ENCODE measurements around the gene WDR6.

WDR6 gene

DNA sequence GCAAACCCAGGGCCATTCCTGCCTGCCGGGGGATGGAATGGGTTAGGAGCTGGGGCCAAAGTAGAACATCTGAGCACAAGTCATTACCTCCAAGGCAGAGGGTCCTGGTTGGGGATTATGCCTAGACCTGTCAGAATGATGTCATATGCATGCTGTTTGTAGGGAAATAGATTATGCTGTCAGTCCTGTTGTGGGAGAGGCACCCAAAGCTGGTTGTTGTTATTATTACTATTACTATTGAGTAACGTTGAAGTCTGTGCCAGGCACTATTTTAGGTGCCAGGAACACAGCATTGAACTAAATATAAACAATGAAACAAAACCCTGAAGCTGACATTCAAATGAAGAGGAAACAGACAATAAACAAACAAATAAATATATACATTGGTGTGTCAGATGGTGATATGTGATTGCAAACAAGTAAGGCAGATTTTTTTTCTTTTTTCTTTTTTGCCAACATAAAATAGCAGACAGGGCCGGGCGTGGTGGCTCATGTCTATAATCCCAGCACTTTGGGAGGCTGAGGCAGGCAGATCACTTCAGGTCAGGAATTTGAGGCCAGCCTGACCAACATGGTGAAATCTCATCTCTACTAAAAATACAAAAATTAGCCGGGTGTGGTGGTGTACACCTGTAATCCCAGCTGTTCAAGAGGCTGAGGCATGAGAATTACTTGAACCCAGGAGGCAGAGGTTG lies 15.2 kb upstream of the WDR6 start:
- no peak for DNase-seq (ENCODE audit: low read depth)
- peak overlapping the region; percentile 82; the same call in 1 of the 2 replicates for H3K4me3 ChIP-seq (ENCODE audit: low read depth, low read length)
- TF ChIP-seq, protein P1, sequence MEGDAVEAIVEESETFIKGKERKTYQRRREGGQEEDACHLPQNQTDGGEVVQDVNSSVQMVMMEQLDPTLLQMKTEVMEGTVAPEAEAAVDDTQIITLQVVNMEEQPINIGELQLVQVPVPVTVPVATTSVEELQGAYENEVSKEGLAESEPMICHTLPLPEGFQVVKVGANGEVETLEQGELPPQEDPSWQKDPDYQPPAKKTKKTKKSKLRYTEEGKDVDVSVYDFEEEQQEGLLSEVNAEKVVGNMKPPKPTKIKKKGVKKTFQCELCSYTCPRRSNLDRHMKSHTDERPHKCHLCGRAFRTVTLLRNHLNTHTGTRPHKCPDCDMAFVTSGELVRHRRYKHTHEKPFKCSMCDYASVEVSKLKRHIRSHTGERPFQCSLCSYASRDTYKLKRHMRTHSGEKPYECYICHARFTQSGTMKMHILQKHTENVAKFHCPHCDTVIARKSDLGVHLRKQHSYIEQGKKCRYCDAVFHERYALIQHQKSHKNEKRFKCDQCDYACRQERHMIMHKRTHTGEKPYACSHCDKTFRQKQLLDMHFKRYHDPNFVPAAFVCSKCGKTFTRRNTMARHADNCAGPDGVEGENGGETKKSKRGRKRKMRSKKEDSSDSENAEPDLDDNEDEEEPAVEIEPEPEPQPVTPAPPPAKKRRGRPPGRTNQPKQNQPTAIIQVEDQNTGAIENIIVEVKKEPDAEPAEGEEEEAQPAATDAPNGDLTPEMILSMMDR (IDR thresholded peaks at IDR 0.05; ENCODE audit: insufficient read depth, low read depth, low read length, missing control alignments): no peak

DNA sequence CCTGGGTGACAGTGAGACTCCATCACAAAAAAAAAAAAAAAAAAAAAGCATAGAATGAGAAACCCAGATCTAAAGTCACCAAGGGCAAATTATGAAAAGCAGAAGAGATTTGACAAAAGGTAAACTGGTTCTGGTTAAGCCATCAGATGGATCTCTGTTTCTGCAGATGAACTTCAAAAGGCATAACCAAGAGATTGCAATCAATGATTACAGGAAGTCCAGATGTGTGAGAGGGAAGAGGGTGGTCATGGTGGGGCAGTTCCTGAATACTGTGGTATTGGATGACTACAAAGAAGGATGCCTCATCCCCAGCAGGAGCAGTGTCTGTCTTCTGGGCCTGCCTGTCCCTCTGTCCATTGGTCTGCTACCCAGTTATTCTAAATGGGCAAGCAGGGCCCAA lies 13.4 kb upstream of the WDR6 start:
- DNase-seq (ENCODE audit: low read depth): no peak
- TF ChIP-seq, protein P1 (IDR thresholded peaks at IDR 0.05; ENCODE audit: insufficient read depth, low read depth, low read length, missing control alignments): no peak
- no peak overlapping the region for H3K4me3 ChIP-seq (ENCODE audit: low read depth, low read length)

DNA sequence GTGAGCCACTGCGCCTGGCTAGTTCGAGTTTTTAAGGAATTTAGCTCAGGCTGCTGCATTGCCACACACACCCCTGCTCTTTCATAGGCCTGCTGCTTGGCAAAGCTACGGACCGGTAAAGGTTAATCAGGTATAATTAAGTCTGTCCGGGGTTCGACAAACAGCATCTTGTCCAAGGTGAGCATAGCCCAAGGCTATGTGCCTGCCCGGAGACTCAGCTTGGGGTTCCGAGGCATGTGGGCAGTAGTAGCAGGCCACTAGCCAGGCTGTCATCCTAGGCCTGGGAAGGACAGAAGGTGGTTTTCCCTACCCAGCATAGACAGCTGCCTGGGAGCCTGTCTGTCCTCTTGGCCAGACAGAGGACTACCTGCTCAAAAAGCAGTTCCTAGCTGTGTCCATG lies 10.6 kb upstream of the WDR6 start:
- no peak overlapping the region for H3K4me3 ChIP-seq (ENCODE audit: low read depth, low read length)
- DNase-seq (ENCODE audit: low read depth): no peak
- TF ChIP-seq, protein P1 (IDR thresholded peaks at IDR 0.05; ENCODE audit: insufficient read depth, low read depth, low read length, missing control alignments): no peak

DNA sequence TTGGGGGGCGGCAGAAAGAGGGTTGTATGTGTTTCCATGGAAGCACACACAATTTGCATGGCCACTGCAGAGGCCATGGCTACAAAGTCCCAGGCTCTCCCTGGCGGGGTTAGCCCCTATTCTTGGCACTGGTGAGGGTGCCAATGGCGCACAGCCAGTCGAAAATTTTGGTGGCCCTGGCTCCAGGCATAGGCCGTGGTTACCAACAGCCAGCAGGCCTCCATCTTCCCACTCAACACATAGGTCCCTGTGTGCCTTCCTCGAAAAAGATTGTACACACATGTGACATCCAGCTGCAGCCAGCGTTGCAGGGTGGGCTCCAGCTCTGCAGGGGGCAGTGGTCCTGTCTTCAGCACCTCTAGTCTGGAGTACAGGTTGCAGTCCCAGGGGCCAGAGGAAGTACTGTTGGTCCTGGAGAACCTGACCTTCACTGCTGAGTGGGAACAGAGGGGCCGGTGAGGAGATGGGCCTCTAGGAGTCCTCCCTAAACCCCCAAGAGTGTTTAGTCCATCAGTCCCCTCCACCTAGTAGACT lies 10.0 kb upstream of the WDR6 start:
- no peak for DNase-seq (ENCODE audit: low read depth)
- no peak overlapping the region for H3K4me3 ChIP-seq (ENCODE audit: low read depth, low read length)
- TF ChIP-seq, protein P1 (IDR thresholded peaks at IDR 0.05; ENCODE audit: insufficient read depth, low read depth, low read length, missing control alignments): peak; percentile 0

DNA sequence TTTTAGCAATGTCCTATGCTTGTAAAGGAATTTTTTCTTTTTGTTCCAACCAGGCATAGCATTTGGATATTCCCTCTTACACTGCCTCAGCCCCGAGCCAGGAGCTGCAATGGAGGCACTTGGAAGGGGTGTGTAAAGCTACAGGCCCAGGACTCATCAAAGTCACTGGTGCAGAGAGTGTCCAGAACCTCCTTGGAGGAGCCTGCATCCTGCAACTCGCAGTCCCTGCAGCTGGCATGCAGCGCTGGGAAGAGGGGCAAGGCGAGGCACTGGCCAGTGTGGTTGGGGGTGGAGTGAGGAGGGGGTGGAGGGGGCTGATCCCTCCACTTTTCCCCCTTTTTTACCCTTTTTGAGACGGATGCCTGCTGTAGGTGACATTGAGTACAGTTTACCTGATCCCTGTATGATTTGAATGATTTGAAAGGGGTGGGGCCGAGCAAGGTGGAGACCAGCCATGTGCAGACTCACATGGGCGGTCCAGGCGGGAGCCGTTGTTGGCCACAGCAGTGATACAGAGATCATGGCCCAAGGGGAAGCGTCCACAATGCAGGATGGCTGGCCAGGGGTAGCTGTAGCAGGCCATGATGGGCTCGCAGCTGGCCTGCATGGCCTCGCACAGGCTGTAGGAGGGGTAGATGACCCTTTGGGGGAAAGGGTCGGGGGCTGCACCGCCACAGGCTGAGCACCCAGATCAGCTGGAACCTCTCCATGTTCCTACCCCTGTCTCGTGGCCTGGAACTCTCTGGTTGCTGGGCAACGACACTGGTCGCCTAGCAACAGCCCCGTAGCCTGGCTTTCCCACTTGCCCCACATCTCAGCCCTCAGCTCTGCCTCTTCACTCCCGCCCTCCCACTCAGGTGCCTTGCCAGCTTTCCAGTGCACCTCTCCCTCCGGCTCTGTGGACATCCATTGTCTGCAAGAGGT lies 9.2 kb upstream of the WDR6 start:
- no peak for DNase-seq (ENCODE audit: low read depth)
- H3K4me3 ChIP-seq (ENCODE audit: low read depth, low read length): no peak overlapping the region
- TF ChIP-seq, protein P1 (IDR thresholded peaks at IDR 0.05; ENCODE audit: insufficient read depth, low read depth, low read length, missing control alignments): no peak

DNA sequence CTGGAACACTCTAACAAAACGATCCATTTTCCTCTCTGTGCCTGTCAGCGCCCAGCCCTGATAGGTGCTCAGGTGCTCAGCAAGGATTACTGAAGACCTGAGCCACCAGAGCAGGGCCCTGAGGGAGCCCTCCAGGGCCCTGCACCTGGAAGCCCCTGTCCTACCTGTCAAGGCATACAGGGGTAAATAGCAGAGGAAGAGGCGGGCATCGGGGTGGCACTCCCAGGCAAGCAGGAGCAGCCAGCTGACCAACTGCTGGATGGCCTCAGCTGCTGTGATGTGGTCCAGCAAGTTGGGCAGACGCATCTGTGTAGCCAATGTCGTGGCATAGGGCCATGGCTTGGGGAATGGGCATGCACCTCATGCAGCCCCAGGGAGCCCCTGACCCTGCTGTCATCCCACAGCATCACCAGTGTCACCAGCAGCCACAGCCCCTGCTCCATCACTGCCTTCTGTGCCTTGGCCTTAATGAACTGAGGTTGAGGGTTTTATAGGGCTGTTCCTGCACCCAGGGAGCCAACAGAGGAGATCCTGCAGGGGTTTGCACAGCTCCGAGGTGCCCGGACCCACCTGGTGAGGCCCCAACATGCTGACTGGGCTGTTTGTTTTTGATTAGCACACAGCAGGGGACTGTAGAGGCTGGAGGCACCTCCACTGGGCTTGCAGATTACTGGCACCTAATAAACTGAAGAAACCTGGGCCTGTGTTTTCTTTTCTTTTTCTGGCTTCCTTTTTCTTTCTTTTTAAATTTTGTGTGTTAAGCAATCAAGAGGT lies 7.9 kb upstream of the WDR6 start:
- no peak for DNase-seq (ENCODE audit: low read depth)

More for the DNA sequence above, 7.9 kb upstream of the WDR6 start:
- TF ChIP-seq, protein P1 (IDR thresholded peaks at IDR 0.05; ENCODE audit: insufficient read depth, low read depth, low read length, missing control alignments): no peak
- no peak overlapping the region for H3K4me3 ChIP-seq (ENCODE audit: low read depth, low read length)

Measured in GM12865 (cell line).